HG02938 (cell line): ENCODE results near the gene GRK5.
"Not testable (repeated sequence)": the region's sequence is repeated elsewhere in the genome, so short reads cannot be mapped to it uniquely, and the experiment has no call there.

Experiments used
- ATAC-seq: cut with Tn5 transposase; IDR thresholded peaks from one replicate; pipeline ENCODE4 v1.9.1; 2021; ENCODE audit warnings: mild to moderate bottlenecking, moderate library complexity; ENCODE audit not compliant: unreplicated experiment

The GRK5 gene

GRCh38 chr10:119221201-119221600 lies 13.8 kb downstream of the GRK5 start:
- no peak for ATAC-seq

GRCh38 chr10:119221666-119222065 lies 14.3 kb downstream of the GRK5 start:
- no peak for ATAC-seq

GRCh38 chr10:119222537-119222936 lies 15.2 kb downstream of the GRK5 start:
- ATAC-seq: no peak

- ATAC-seq: no peak
These were observed 15.6 kb downstream of the GRK5 start for GRCh38 chr10:119222966-119223386.

- no peak for ATAC-seq
These were observed 17.8 kb downstream of the GRK5 start for GRCh38 chr10:119225083-119225658.

GRCh38 chr10:119227825-119228224 lies 20.5 kb downstream of the GRK5 start:
- ATAC-seq: no peak

- ATAC-seq: no peak
These were observed 24.3 kb downstream of the GRK5 start for GRCh38 chr10:119231654-119232053.

- ATAC-seq: not testable (repeated sequence)
These were observed 25.1 kb downstream of the GRK5 start for GRCh38 chr10:119232439-119232838.

GRCh38 chr10:119233123-119233820 lies 25.9 kb downstream of the GRK5 start:
- ATAC-seq: no peak

GRCh38 chr10:119233821-119234220 lies 26.4 kb downstream of the GRK5 start:
- ATAC-seq: no peak

- no peak for ATAC-seq
These were observed 28.0 kb downstream of the GRK5 start for GRCh38 chr10:119235356-119235755.

GRCh38 chr10:119237722-119238436 lies 30.5 kb downstream of the GRK5 start:
- no peak for ATAC-seq

- no peak for ATAC-seq
These were observed 31.2 kb downstream of the GRK5 start for GRCh38 chr10:119238577-119238976.

- ATAC-seq: not testable (repeated sequence)
These were observed 31.6 kb downstream of the GRK5 start for GRCh38 chr10:119239015-119239414.

- not testable (repeated sequence) for ATAC-seq
These were observed 32.3 kb downstream of the GRK5 start for GRCh38 chr10:119239630-119240029.

GRCh38 chr10:119241066-119241465 lies 33.7 kb downstream of the GRK5 start:
- no peak for ATAC-seq

- no peak for ATAC-seq
These were observed 34.8 kb downstream of the GRK5 start for GRCh38 chr10:119242186-119242585.

GRCh38 chr10:119243488-119243887 lies 36.1 kb downstream of the GRK5 start:
- no peak for ATAC-seq

- ATAC-seq: no peak
These were observed 36.6 kb downstream of the GRK5 start for GRCh38 chr10:119243967-119244366.

GRCh38 chr10:119245272-119245671 lies 37.9 kb downstream of the GRK5 start:
- ATAC-seq: no peak

GRCh38 chr10:119246862-119247549 lies 39.6 kb downstream of the GRK5 start:
- ATAC-seq: no peak

- no peak for ATAC-seq
These were observed 40.2 kb downstream of the GRK5 start for GRCh38 chr10:119247550-119247894.
